IMR-90 (cell line): ENCODE data around the gene ANGEL1.

Experiments
- BHLHE40 ChIP-seq: fragments of 150-350 bp; IDR thresholded peaks from 2 replicates; pipeline ENCODE4 v1.6.1; 2016; ENCODE audit warnings: mild to moderate bottlenecking, low read depth, low read length
- FOS ChIP-seq: fragments of 150-350 bp; IDR thresholded peaks from 2 replicates; pipeline ENCODE4 v1.6.1; 2016; ENCODE audit warnings: low read depth, low read length
- MAFK ChIP-seq: IDR thresholded peaks from 2 replicates; pipeline ENCODE4 v1.6.1; 2012; ENCODE audit warnings: low read depth, low read length, improper control_type of control experiment
- MAZ ChIP-seq: IDR thresholded peaks from 2 replicates; pipeline ENCODE4 v1.6.1; 2012; ENCODE audit warnings: low read depth, mild to moderate bottlenecking, low read length, improper control_type of control experiment, moderate library complexity, borderline replicate concordance
- MXI1 ChIP-seq: IDR thresholded peaks from 2 replicates; pipeline ENCODE4 v1.6.1; 2012; ENCODE audit warnings: low read depth, mild to moderate bottlenecking, low read length, moderate library complexity, borderline replicate concordance
- NFE2L2 ChIP-seq: fragments of 150-350 bp; IDR thresholded peaks from 2 replicates; pipeline ENCODE4 v1.6.1; 2016; ENCODE audit warnings: low read depth, mild to moderate bottlenecking, low read length
- POLR2A ChIP-seq: IDR thresholded peaks from 2 replicates; pipeline ENCODE4 v1.6.1; 2012; ENCODE audit warnings: mild to moderate bottlenecking, low read depth, low read length
- RAD21 ChIP-seq: IDR thresholded peaks from 2 replicates; pipeline ENCODE4 v1.6.1; 2012; ENCODE audit warnings: low read length, improper control_type of control experiment
- RCOR1 ChIP-seq: IDR thresholded peaks from 2 replicates; pipeline ENCODE4 v1.6.1; 2012; ENCODE audit warnings: mild to moderate bottlenecking, low read length, improper control_type of control experiment; ENCODE audit not compliant: insufficient replicate concordance
- RFX5 ChIP-seq: IDR thresholded peaks from 2 replicates; pipeline ENCODE4 v1.8.0; 2012; ENCODE audit warnings: low read depth, mild to moderate bottlenecking, low read length, moderate library complexity
- SMC3 ChIP-seq: fragments of 150-350 bp; IDR thresholded peaks from 2 replicates; pipeline ENCODE4 v1.6.1; 2016; ENCODE audit warnings: low read depth, mild to moderate bottlenecking, antibody characterized with exemption, low read length, moderate library complexity
- TF ChIP-seq, protein P1 (sequence below): conservative IDR thresholded peaks from 2 replicates; pipeline ENCODE4 v1.5.1; 2012; ENCODE audit warnings: mild to moderate bottlenecking, low read depth, low read length, improper control_type of control experiment

DNA sequence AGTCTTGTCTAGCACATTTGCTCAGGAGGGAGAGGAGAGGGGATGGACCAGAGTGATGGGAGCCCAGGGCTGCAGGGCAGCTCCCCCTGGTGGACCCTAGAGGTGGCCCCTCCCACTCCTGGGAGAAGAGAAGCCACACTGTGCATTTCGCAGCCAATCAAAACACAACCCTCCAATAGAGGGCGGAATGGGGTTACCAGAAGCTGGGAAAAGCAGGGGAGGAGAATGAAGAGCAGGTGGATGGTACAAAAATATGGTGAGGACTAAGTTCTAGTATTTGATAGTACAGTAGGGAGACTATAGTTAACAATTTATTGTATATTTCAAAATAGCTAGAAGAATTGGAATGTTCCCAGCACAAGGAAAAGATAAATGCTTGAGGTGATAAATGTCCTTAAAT is 27.8 kb downstream of the ANGEL1 start:
- no peak for TF ChIP-seq POLR2A
- TF ChIP-seq RFX5 = no peak
- TF ChIP-seq, protein P1, sequence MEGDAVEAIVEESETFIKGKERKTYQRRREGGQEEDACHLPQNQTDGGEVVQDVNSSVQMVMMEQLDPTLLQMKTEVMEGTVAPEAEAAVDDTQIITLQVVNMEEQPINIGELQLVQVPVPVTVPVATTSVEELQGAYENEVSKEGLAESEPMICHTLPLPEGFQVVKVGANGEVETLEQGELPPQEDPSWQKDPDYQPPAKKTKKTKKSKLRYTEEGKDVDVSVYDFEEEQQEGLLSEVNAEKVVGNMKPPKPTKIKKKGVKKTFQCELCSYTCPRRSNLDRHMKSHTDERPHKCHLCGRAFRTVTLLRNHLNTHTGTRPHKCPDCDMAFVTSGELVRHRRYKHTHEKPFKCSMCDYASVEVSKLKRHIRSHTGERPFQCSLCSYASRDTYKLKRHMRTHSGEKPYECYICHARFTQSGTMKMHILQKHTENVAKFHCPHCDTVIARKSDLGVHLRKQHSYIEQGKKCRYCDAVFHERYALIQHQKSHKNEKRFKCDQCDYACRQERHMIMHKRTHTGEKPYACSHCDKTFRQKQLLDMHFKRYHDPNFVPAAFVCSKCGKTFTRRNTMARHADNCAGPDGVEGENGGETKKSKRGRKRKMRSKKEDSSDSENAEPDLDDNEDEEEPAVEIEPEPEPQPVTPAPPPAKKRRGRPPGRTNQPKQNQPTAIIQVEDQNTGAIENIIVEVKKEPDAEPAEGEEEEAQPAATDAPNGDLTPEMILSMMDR = peak; percentile 96
- peak; percentile 84 for TF ChIP-seq RAD21
- TF ChIP-seq FOS = no peak
- TF ChIP-seq NFE2L2 = no peak
- peak; percentile 65 for TF ChIP-seq RCOR1
- no peak for TF ChIP-seq MAFK
- TF ChIP-seq BHLHE40 = no peak
- peak; percentile 93 for TF ChIP-seq SMC3
- no peak for TF ChIP-seq MXI1
- TF ChIP-seq MAZ = peak; percentile 86
